DMS79 treated with DMSO at 0.1 percent for 48 hours (cell line): ENCODE results near the gene HLCS.

Source experiments
- DNase-seq: peaks from one replicate; lab custom pipeline; 2025; lab: John Stamatoyannopoulos, UW

The HLCS gene

GRCh38 chr21:36701756-36702621 is 264.5 kb downstream of the HLCS start:
- no peak for DNase-seq

DNA sequence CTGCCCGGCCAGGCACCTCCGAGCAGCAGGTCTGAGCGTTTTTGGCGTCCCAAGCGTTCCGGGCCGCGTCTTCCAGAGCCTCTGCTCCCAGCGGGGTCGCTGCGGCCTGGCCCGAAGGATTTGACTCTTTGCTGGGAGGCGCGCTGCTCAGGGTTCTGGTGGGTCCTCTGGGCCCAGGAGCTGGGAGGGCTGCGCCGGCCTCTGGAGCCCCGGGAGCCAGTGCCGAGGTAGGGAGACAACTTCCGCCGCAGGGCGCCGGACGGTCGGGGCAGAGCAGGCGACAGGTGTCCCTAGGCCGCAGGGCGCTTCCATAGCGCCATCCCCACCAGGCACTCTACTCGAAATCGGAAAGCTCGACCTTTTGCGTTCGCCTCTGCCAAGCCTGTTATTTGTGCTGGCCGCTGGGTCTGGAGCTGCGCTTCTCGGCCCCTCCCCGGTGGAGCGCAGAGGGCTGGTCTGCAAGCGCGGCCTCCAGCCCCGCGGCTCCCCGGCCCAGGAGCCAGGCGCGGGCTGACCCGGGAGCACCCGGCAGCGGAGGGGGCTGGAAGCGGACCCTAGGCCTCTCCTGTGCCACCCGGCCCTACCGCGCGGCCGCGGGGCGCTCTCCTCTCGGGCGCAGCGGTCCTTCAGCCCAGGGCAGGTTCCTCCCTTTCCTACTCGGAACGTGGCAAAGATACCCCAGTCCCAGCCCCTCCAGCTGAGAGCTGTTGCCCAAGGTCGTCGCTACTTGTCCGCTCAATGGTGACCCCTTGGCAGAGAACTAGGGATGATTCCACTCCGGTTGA is 265.3 kb downstream of the HLCS start:
- no peak for DNase-seq
